ACC112 (cell line): ENCODE measurements around the gene FLT1.

ENCODE experiments used
- H2AFZ ChIP-seq: fragments of 200-600 bp; sonication (generic); one replicate; pipeline ENCODE4 v1.6.0; 2017; ENCODE audit warnings: antibody characterized with exemption, low read length; ENCODE audit not compliant: unreplicated experiment
- H3K27ac ChIP-seq: fragments of 200-600 bp; sonication (generic); 2 replicates; pipeline ENCODE4 v1.5.1; 2014; ENCODE audit warnings: low read depth, mild to moderate bottlenecking, antibody characterized with exemption, low read length, moderate library complexity
- H3K27me3 ChIP-seq: fragments of 200-600 bp; sonication (generic); 2 replicates; pipeline ENCODE4 v1.6.1; 2014; ENCODE audit warnings: mild to moderate bottlenecking, antibody characterized with exemption, low read length, moderate library complexity, mixed read lengths; ENCODE audit not compliant: insufficient read depth
- H3K36me3 ChIP-seq: fragments of 200-600 bp; sonication (generic); 2 replicates; pipeline ENCODE4 v1.6.1; 2016; ENCODE audit warnings: mild to moderate bottlenecking, antibody characterized with exemption, low read length, moderate library complexity, mixed read lengths; ENCODE audit not compliant: insufficient read depth
- H3K4me1 ChIP-seq: fragments of 200-600 bp; sonication (generic); one replicate; pipeline ENCODE4 v1.6.1; 2016; ENCODE audit warnings: low read length, mixed read lengths; ENCODE audit not compliant: insufficient read depth, unreplicated experiment, control insufficient read depth
- H3K4me3 ChIP-seq: fragments of 200-600 bp; sonication (generic); 2 replicates; pipeline ENCODE4 v1.5.1; 2014; ENCODE audit warnings: mild to moderate bottlenecking, low read depth, low read length
- H3K79me2 ChIP-seq: fragments of 200-600 bp; sonication (generic); one replicate; pipeline ENCODE4 v1.6.0; 2016; ENCODE audit warnings: low read length; ENCODE audit not compliant: control insufficient read depth, unreplicated experiment, insufficient read depth

Gene FLT1, protein sequence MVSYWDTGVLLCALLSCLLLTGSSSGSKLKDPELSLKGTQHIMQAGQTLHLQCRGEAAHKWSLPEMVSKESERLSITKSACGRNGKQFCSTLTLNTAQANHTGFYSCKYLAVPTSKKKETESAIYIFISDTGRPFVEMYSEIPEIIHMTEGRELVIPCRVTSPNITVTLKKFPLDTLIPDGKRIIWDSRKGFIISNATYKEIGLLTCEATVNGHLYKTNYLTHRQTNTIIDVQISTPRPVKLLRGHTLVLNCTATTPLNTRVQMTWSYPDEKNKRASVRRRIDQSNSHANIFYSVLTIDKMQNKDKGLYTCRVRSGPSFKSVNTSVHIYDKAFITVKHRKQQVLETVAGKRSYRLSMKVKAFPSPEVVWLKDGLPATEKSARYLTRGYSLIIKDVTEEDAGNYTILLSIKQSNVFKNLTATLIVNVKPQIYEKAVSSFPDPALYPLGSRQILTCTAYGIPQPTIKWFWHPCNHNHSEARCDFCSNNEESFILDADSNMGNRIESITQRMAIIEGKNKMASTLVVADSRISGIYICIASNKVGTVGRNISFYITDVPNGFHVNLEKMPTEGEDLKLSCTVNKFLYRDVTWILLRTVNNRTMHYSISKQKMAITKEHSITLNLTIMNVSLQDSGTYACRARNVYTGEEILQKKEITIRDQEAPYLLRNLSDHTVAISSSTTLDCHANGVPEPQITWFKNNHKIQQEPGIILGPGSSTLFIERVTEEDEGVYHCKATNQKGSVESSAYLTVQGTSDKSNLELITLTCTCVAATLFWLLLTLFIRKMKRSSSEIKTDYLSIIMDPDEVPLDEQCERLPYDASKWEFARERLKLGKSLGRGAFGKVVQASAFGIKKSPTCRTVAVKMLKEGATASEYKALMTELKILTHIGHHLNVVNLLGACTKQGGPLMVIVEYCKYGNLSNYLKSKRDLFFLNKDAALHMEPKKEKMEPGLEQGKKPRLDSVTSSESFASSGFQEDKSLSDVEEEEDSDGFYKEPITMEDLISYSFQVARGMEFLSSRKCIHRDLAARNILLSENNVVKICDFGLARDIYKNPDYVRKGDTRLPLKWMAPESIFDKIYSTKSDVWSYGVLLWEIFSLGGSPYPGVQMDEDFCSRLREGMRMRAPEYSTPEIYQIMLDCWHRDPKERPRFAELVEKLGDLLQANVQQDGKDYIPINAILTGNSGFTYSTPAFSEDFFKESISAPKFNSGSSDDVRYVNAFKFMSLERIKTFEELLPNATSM (N-terminal part only)

GRCh38 chr13:28494778-28495537 is at the start of gene FLT1:
FLT1 (minus strand) TSS chr13:28495128; CDS start chr13:28494843, 285 bp downstream.
- Histone ChIP-seq H3K27me3 (peaks cover 76% of the 10 kb centered on the region), H3K79me2 (no peaks in the 10 kb centered on the region), H3K4me1 (peaks cover 4% of the 10 kb centered on the region), H3K36me3 (no peaks in the 10 kb centered on the region), H2AFZ (no peak within 1 kb of the TSS), H3K27ac (no peak within 1 kb of the TSS), H3K4me3 (peak within 1 kb of the TSS; percentile 74)

GRCh38 chr13:28544026-28544425 is 49.1 kb upstream of the FLT1 start:
- Histone ChIP-seq H3K27me3 (0 out of 2 replicates have a peak, but pooled peaks cover 10% of the 10 kb centered on the region), H3K79me2 (no peaks in the 10 kb centered on the region), H3K36me3 (no peaks in the 10 kb centered on the region), H2AFZ (no peak overlapping the region), H3K4me3 (no peak overlapping the region), H3K27ac (no peak overlapping the region), H3K4me1 (peaks cover 6% of the 10 kb centered on the region)

DNA sequence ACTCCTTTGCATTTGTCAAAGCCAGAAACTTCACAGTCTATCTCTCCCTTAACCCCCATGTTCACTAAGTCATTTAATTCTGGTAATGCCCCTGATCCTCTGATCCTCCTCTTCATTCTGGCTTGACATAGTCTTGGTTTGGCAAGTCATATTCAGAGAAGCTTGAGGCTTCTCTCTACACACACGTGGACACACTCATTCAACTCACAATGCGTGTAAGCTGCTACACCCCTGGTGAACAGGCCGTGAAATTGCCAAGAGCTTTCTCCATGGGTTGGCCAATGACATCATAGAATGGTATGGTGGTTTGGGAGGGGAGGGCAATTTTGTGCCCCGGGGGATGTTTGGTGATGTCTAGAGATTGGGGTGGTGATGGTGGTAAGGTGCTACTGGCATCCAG is 47.9 kb upstream of the FLT1 start:
- H3K4me1 ChIP-seq: peaks cover 6% of the 10 kb centered on the region
- no peaks in the 10 kb centered on the region for H3K79me2 ChIP-seq
- H3K36me3 ChIP-seq: no peaks in the 10 kb centered on the region
- H3K27me3 ChIP-seq: 0 out of 2 replicates have a peak, but pooled peaks cover 3% of the 10 kb centered on the region
- H3K27ac ChIP-seq: no peak overlapping the region
- H2AFZ ChIP-seq: no peak overlapping the region
- H3K4me3 ChIP-seq: no peak overlapping the region

GRCh38 chr13:28541966-28542365 is 47.0 kb upstream of the FLT1 start:
- Histone ChIP-seq H3K4me3 (no peak overlapping the region), H3K36me3 (no peaks in the 10 kb centered on the region), H3K27ac (no peak overlapping the region), H3K27me3 (no peaks in the 10 kb centered on the region), H3K79me2 (no peaks in the 10 kb centered on the region), H2AFZ (no peak overlapping the region), H3K4me1 (peaks cover 6% of the 10 kb centered on the region)

GRCh38 chr13:28540612-28541011 is 45.7 kb upstream of the FLT1 start:
- Histone ChIP-seq H2AFZ (peak overlapping the region; percentile 17), H3K79me2 (no peaks in the 10 kb centered on the region), H3K27me3 (peaks cover 6% of the 10 kb centered on the region; the same call in 1 of the 2 replicates), H3K36me3 (no peaks in the 10 kb centered on the region), H3K4me3 (no peak overlapping the region), H3K27ac (no peak overlapping the region), H3K4me1 (peaks cover 6% of the 10 kb centered on the region)

DNA sequence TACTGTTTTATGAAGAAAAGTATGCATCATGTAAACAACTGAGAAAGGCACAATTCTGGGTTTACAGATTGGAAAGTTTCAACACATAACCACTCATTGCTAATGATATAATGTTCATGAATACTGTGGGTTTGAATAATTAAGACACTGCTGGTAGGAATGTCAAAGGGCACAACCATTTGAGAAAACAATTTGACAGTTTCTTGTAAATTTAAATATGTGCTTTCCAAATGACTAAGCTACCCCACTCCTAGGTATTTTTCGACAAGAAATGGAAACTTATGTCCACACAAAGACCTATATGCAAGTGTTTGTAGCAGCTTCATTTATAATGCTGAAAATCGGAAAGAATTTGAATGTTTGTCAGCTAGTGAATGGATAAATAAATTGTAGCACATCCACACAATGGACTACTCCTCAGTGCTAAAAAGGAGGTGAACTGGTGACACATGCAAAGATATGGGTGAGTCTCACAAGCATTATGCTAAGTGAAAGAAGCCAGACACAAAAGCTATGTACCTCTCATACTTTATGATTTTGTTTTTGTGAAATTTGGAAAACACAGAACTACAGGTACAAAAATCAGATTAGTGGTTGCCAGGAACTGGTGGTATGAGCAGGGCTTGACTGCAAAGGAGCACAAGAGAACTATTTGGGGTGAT is 44.8 kb upstream of the FLT1 start:
- peaks cover 6% of the 10 kb centered on the region; the same call in 1 of the 2 replicates for H3K27me3 ChIP-seq
- H3K27ac ChIP-seq: no peak overlapping the region
- no peaks in the 10 kb centered on the region for H3K36me3 ChIP-seq
- peaks cover 6% of the 10 kb centered on the region for H3K4me1 ChIP-seq
- no peak overlapping the region for H3K4me3 ChIP-seq
- H2AFZ ChIP-seq: no peak overlapping the region
- no peaks in the 10 kb centered on the region for H3K79me2 ChIP-seq

- Histone ChIP-seq H2AFZ (no peak overlapping the region), H3K79me2 (no peaks in the 10 kb centered on the region)
These were observed 44.0 kb upstream of the FLT1 start for GRCh38 chr13:28538932-28539331.

GRCh38 chr13:28537171-28537570 is 42.2 kb upstream of the FLT1 start:
- peaks cover 6% of the 10 kb centered on the region for H3K4me1 ChIP-seq
- H2AFZ ChIP-seq: no peak overlapping the region
- no peaks in the 10 kb centered on the region for H3K79me2 ChIP-seq
- no peak overlapping the region for H3K27ac ChIP-seq
- peaks cover 21% of the 10 kb centered on the region; the same call in 1 of the 2 replicates for H3K27me3 ChIP-seq
- H3K36me3 ChIP-seq: no peaks in the 10 kb centered on the region
- H3K4me3 ChIP-seq: no peak overlapping the region

More at GRCh38 chr13:28538932-28539331, 44.0 kb upstream of the FLT1 start:
- Histone ChIP-seq H3K4me1 (peaks cover 6% of the 10 kb centered on the region), H3K4me3 (no peak overlapping the region), H3K27ac (no peak overlapping the region), H3K36me3 (no peaks in the 10 kb centered on the region), H3K27me3 (peaks cover 6% of the 10 kb centered on the region; the same call in 1 of the 2 replicates)

- Histone ChIP-seq H3K79me2 (no peaks in the 10 kb centered on the region), H3K4me1 (peaks cover 11% of the 10 kb centered on the region), H3K27ac (no peak overlapping the region), H2AFZ (no peak overlapping the region), H3K27me3 (peaks cover 29% of the 10 kb centered on the region), H3K4me3 (no peak overlapping the region), H3K36me3 (no peaks in the 10 kb centered on the region)
These were observed 41.4 kb upstream of the FLT1 start for GRCh38 chr13:28536371-28536770.
